OCI-LY7 (cell line): ENCODE measurements around the gene EXO1. TPM values are rescaled to one million over a fixed set of nuclear protein-coding genes. Genes with fewer than 3 reads are reported as not detected.

ENCODE experiments used
- BruUV-seq: library from RNA; stranded (reverse); fragments of 400-500 nt; replicated peaks from 2 replicates; lab custom pipeline; 2021; lab: Mats Ljungman, UMichigan
- CTCF ChIA-PET: fragments of 300-600 bp; sonication (Branson Sonifier 250); formaldehyde crosslinking; loops from one replicate; lab custom pipeline; 2022; ENCODE audit warnings: antibody characterized with exemption; ENCODE audit not compliant: unreplicated experiment; lab: Charles Lee
- POLR2A ChIA-PET: fragments of 300-600 bp; sonication (Branson Sonifier 250); formaldehyde crosslinking; loops from one replicate; lab custom pipeline; 2022; ENCODE audit warnings: antibody characterized with exemption; lab: Charles Lee
- DNase-seq: peaks from one replicate; pipeline ENCODE4 v3.0.0-alpha.2; 2015; ENCODE audit warnings: low spot score
- H2AFZ ChIP-seq: fragments of 200-600 bp; sonication (generic), shearing (Covaris generic); 2 replicates; pipeline ENCODE4 v1.6.1; 2014; ENCODE audit warnings: mild to moderate bottlenecking, antibody characterized with exemption, low read length, moderate library complexity
- H3K27ac ChIP-seq: fragments of 200-600 bp; sonication (generic); 2 replicates; pipeline ENCODE4 v1.5.1; 2014; ENCODE audit warnings: mixed run types, low read depth, mild to moderate bottlenecking, moderate library complexity, low read length, inconsistent platforms; ENCODE audit not compliant: poor library complexity, severe bottlenecking
- H3K36me3 ChIP-seq: fragments of 200-600 bp; sonication (generic); 2 replicates; pipeline ENCODE4 v1.6.1; 2014; ENCODE audit warnings: mild to moderate bottlenecking, antibody characterized with exemption, low read length, moderate library complexity, mixed read lengths; ENCODE audit not compliant: insufficient read depth
- H3K4me1 ChIP-seq: fragments of 200-600 bp; sonication (generic); 2 replicates; pipeline ENCODE4 v1.5.1; 2014; ENCODE audit warnings: mild to moderate bottlenecking, low read length; ENCODE audit not compliant: insufficient read depth, poor library complexity, severe bottlenecking
- H3K4me2 ChIP-seq: fragments of 200-600 bp; sonication (generic); 2 replicates; pipeline ENCODE4 v1.6.1; 2014; ENCODE audit warnings: mild to moderate bottlenecking, low read length
- H3K4me3 ChIP-seq: fragments of 200-600 bp; sonication (generic); 2 replicates; pipeline ENCODE4 v1.5.1; 2014; ENCODE audit warnings: mild to moderate bottlenecking, low read depth, low read length; ENCODE audit not compliant: poor library complexity, severe bottlenecking
- H3K79me2 ChIP-seq: fragments of 200-600 bp; sonication (generic); 2 replicates; pipeline ENCODE4 v1.6.1; 2016; ENCODE audit warnings: low read depth, mild to moderate bottlenecking, low read length, moderate library complexity, mixed read lengths; ENCODE audit not compliant: insufficient read depth
- H3K9me2 ChIP-seq: fragments of 200-600 bp; sonication (generic); 2 replicates; pipeline ENCODE4 v1.6.1; 2016; ENCODE audit warnings: mild to moderate bottlenecking, low read length, mixed read lengths; ENCODE audit not compliant: insufficient read depth
- H3K9me3 ChIP-seq: fragments of 200-600 bp; sonication (generic); 2 replicates; pipeline ENCODE4 v1.6.1; 2014; ENCODE audit warnings: mild to moderate bottlenecking, mixed run types, low read length, mixed read lengths
- H4K20me1 ChIP-seq: fragments of 200-600 bp; sonication (generic); 2 replicates; pipeline ENCODE4 v1.6.1; 2014; ENCODE audit warnings: mild to moderate bottlenecking, antibody characterized with exemption, low read length, moderate library complexity, mixed read lengths; ENCODE audit not compliant: insufficient read depth
- CTCF ChIP-seq: fragments of 200-600 bp; sonication (generic); conservative IDR thresholded peaks from 2 replicates; pipeline ENCODE4 v1.5.1; 2014; ENCODE audit warnings: mild to moderate bottlenecking, antibody characterized with exemption, low read length, moderate library complexity, mixed read lengths
- EZH2phosphoT487 ChIP-seq: fragments of 200-600 bp; sonication (generic); IDR thresholded peaks from 2 replicates; pipeline ENCODE4 v1.6.1; 2018; ENCODE audit warnings: low read depth, borderline replicate concordance, mild to moderate bottlenecking, mixed run types, antibody characterized with exemption, low read length, moderate library complexity, mixed read lengths
- intact Hi-C: fragments of 100-400 bp; cut with micrococcal nuclease; formaldehyde crosslinking; loops from one replicate; pipeline ENCODE4 v1.10.0; 2022; ENCODE audit not compliant: unreplicated experiment
- total RNA-seq, 2 experiments: library from RNA; depleted of rRNA in 1 of 2; stranded (reverse); fragments of >200 nt in 1 of 2; shearing (Covaris generic) in 1 of 2; gene quantifications; 2 replicates each; pipeline ENCODE4 v1.2.3, GENCODE V29; 2014 to 2022

EXO1 gene
- total RNA-seq, 2 experiments from 2014 or later: 60.3 to 66.3 TPM

GRCh38 chr1:241899210-241899609 lies 51.2 kb downstream of the EXO1 start:
- no peaks in the 10 kb centered on the region for H3K9me2 ChIP-seq
- peaks cover 47% of the 10 kb centered on the region for H3K36me3 ChIP-seq
- DNase-seq: peak; percentile 22
- H4K20me1 ChIP-seq: no peaks in the 10 kb centered on the region
- TF ChIP-seq CTCF: no peak
- no peak for TF ChIP-seq EZH2phosphoT487
- peaks cover 17% of the 10 kb centered on the region for H3K4me1 ChIP-seq
- no TSS peak for BruUV-seq
- no peak overlapping the region for H2AFZ ChIP-seq
- no peaks in the 10 kb centered on the region for H3K9me3 ChIP-seq
- peak overlapping the region; percentile 24 for H3K4me2 ChIP-seq
- intact Hi-C loops: loop anchor here (5.0 kb wide), 1 partner anchor 88 kb away; no protein-coding TSS in a partner anchor
- H3K4me3 ChIP-seq: no peak overlapping the region
- no peaks in the 10 kb centered on the region for H3K79me2 ChIP-seq
- H3K27ac ChIP-seq: peak overlapping the region; percentile 29
- CTCF ChIA-PET: no interaction called here
- POLR2A ChIA-PET: interaction anchor here (0.7 to 1.2 kb wide), 3 partner anchors 15 to 202 kb away, joined by 3 to 7 read pairs (median 3); no protein-coding TSS in a partner anchor

- H3K27ac ChIP-seq: no peak overlapping the region
- no peaks in the 10 kb centered on the region for H3K79me2 ChIP-seq
- H2AFZ ChIP-seq: no peak overlapping the region
- ChIA-PET POLR2A (interaction anchor here (0.6 kb wide), 1 partner anchor 149 kb away, joined by 3 read pairs; no protein-coding TSS in a partner anchor), CTCF (no interaction called here)
- H4K20me1 ChIP-seq: no peaks in the 10 kb centered on the region
- intact Hi-C loops: no loop called here
- no peaks in the 10 kb centered on the region for H3K9me3 ChIP-seq
- BruUV-seq: no TSS peak
- no peak overlapping the region for H3K4me3 ChIP-seq
- no peaks in the 10 kb centered on the region for H3K9me2 ChIP-seq
- TF ChIP-seq CTCF (no peak), EZH2phosphoT487 (no peak)
- peaks cover 43% of the 10 kb centered on the region for H3K36me3 ChIP-seq
- DNase-seq: no peak
- peaks cover 17% of the 10 kb centered on the region for H3K4me1 ChIP-seq
- no peak overlapping the region for H3K4me2 ChIP-seq
These were observed 52.4 kb downstream of the EXO1 start for GRCh38 chr1:241900381-241900780.

- intact Hi-C loops: no loop called here
- POLR2A ChIA-PET: interaction anchor here (0.5 kb wide), 1 partner anchor 142 kb away, joined by 3 read pairs; no protein-coding TSS in a partner anchor
- peaks cover 17% of the 10 kb centered on the region for H3K4me1 ChIP-seq
- CTCF ChIA-PET: no interaction called here
- TF ChIP-seq CTCF (no peak), EZH2phosphoT487 (no peak)
- H3K27ac ChIP-seq: no peak overlapping the region
- no TSS peak for BruUV-seq
- H4K20me1 ChIP-seq: no peaks in the 10 kb centered on the region
- no peak overlapping the region for H3K4me3 ChIP-seq
- H3K79me2 ChIP-seq: no peaks in the 10 kb centered on the region
- H3K9me3 ChIP-seq: no peaks in the 10 kb centered on the region
- no peak overlapping the region for H2AFZ ChIP-seq
- no peaks in the 10 kb centered on the region for H3K9me2 ChIP-seq
- no peak for DNase-seq
- H3K36me3 ChIP-seq: peaks cover 37% of the 10 kb centered on the region
- H3K4me2 ChIP-seq: no peak overlapping the region
These were observed 54.5 kb downstream of the EXO1 start for GRCh38 chr1:241902391-241903065.
